Esophagus squamous epithelium (tissue), 5 donors: ENCODE results near the gene WDR88. TPM values are rescaled to one million over a fixed set of nuclear protein-coding genes. Genes with fewer than 3 reads are reported as not detected.
A peak's percentile ranks its signal among the peaks of the same experiment; 100 is the strongest.

Experiments
- DNase-seq: peaks from one replicate; lab custom pipeline; 2025; lab: John Stamatoyannopoulos, UW
- H3K27ac ChIP-seq, 4 donors: fragments of 200-600 bp; sonication (generic); one replicate each; pipeline ENCODE4 v1.5.1; 2016 to 2019; ENCODE audit warnings: mild to moderate bottlenecking in 1 of 4
- H3K27me3 ChIP-seq, 4 donors: fragments of 200-600 bp; sonication (generic); 1 replicate in 3 of 4; 2 replicates in 1 of 4; pipeline versions ENCODE4 v1.5.1 to v1.6.0; 2017 to 2021; ENCODE audit warnings: antibody characterized with exemption in 1 of 4
- H3K36me3 ChIP-seq, 3 donors: fragments of 200-600 bp; sonication (generic); one replicate each; pipeline ENCODE4 v1.5.1; 2016 to 2019
- H3K4me1 ChIP-seq, 3 donors: fragments of 200-600 bp; sonication (generic); one replicate each; pipeline ENCODE4 v1.5.1; 2017 to 2019
- H3K4me3 ChIP-seq, 4 donors: fragments of 200-600 bp; sonication (generic); 1 replicate in 3 of 4; 2 replicates in 1 of 4; pipeline ENCODE4 v1.5.1; 2016 to 2019; ENCODE audit warnings: mild to moderate bottlenecking in 2 of 4, moderate library complexity in 1 of 4
- H3K9me3 ChIP-seq, 3 donors: fragments of 200-600 bp; sonication (generic); one replicate each; pipeline ENCODE4 v1.5.1; 2016 to 2019
- CTCF ChIP-seq, 6 experiments: fragments of 450-650 bp in 4 of 6; fragments of 200-600 bp in 2 of 6; sonication (generic) in 2 of 6; IDR thresholded peaks; one replicate each; pipeline ENCODE4 v1.5.1; 2016 to 2019; ENCODE audit warnings: antibody characterized with exemption in 6 of 6, mild to moderate bottlenecking in 4 of 6, moderate library complexity in 4 of 6
- POLR2A ChIP-seq, 4 donors: fragments of 450-650 bp; IDR thresholded peaks; one replicate each; pipeline ENCODE4 v1.6.1; 2017; ENCODE audit warnings: antibody characterized with exemption in 4 of 4, mild to moderate bottlenecking in 4 of 4, moderate library complexity in 3 of 4
- WGBS, 2 donors: methylation state at CpG; one replicate each; pipeline ENCODE4 v1.1.5; 2018; 5-methylcytosine and 5-hydroxymethylcytosine counted together
- intact Hi-C: fragments of 100-400 bp; cut with DNase I; formaldehyde crosslinking; loops from one replicate; pipeline ENCODE4 v1.15.0; 2022
- total RNA-seq, 4 donors: library from RNA; depleted of rRNA; stranded (reverse); fragments of >200 nt; gene quantifications; one replicate each; pipeline ENCODE4 v1.1.0, GENCODE V29; 2016
- donor health status: DM: yes; HTN: yes; CAD: no.

WDR88 gene
- total RNA-seq, 4 donors from 2014 or later = not detected

- Histone ChIP-seq H3K27me3 (peaks cover 0 to 47% (median 0%) of the 10 kb centered on the region in 4 donors), H3K9me3 (no peaks in the 10 kb centered on the region), H3K4me3 (no peak overlapping the region), H3K4me1 (peaks cover 5 to 30% (median 9%) of the 10 kb centered on the region in 3 donors), H3K27ac (no peak overlapping the region), H3K36me3 (no peaks in the 10 kb centered on the region)
- WGBS, 2 donors = 60 to 85% methylated on average over 6 to 7 of the region's 7 CpGs
- intact Hi-C loops = no loop called here
- no peak for TF ChIP-seq CTCF (IDR thresholded peaks at IDR 0.05)
- no peak for TF ChIP-seq POLR2A (IDR thresholded peaks at IDR 0.05)
- no peak for DNase-seq
These were observed 60.1 kb downstream of the WDR88 start for GRCh38 chr19:33192010-33192409.

- peak overlapping the region in 3 of 4 donors; percentile 47 to 81 (median 70) for H3K4me3 ChIP-seq
These were observed 61.5 kb downstream of the WDR88 start for GRCh38 chr19:33193269-33193864.

GRCh38 chr19:33193865-33194362 lies 62.0 kb downstream of the WDR88 start, which contains the start of gene LRP3:
LRP3 (plus strand) TSS chr19:33194330; CDS start chr19:33194786, 456 bp downstream.
- intact Hi-C loops = no loop called here
- H3K27ac ChIP-seq = peak within 1 kb of the TSS; percentile 40 to 75 (median 62)
- peaks cover 0 to 47% (median 0%) of the 10 kb centered on the region in 4 donors for H3K27me3 ChIP-seq
- H3K36me3 ChIP-seq = peaks cover 0 to 5% (median 0%) of the 10 kb centered on the region in 3 donors
- peaks cover 5 to 23% (median 9%) of the 10 kb centered on the region in 3 donors for H3K4me1 ChIP-seq
- DNase-seq = no peak
- H3K4me3 ChIP-seq = peak within 1 kb of the TSS; percentile 47 to 81 (median 58)
- no peaks in the 10 kb centered on the region for H3K9me3 ChIP-seq
- WGBS, 2 donors = 21% methylated on average over 8 of the region's 50 CpGs; no CpG with 5 or more reads in 1 of the 2 donors
- TF ChIP-seq CTCF (IDR thresholded peaks at IDR 0.05) (no peak), POLR2A (IDR thresholded peaks at IDR 0.05) (no peak)

More at GRCh38 chr19:33193269-33193864, 61.5 kb downstream of the WDR88 start:
- H3K9me3 ChIP-seq = no peaks in the 10 kb centered on the region
- peaks cover 0 to 5% (median 0%) of the 10 kb centered on the region in 3 donors for H3K36me3 ChIP-seq
- DNase-seq = no peak
- peaks cover 5 to 23% (median 9%) of the 10 kb centered on the region in 3 donors for H3K4me1 ChIP-seq
- no peak for TF ChIP-seq POLR2A (IDR thresholded peaks at IDR 0.05)
- no peak for TF ChIP-seq CTCF (IDR thresholded peaks at IDR 0.05)
- intact Hi-C loops = no loop called here
- no peak overlapping the region for H3K27ac ChIP-seq
- peaks cover 0 to 47% (median 0%) of the 10 kb centered on the region in 4 donors for H3K27me3 ChIP-seq
- WGBS, 2 donors = 85 to 86% methylated on average over 7 of the region's 8 CpGs

GRCh38 chr19:33194532-33194885 lies 62.6 kb downstream of the WDR88 start:
- H3K27ac ChIP-seq = peak overlapping the region in 3 of 4 donors; percentile 58 to 75 (median 65)
- H3K27me3 ChIP-seq = peaks cover 0 to 47% (median 0%) of the 10 kb centered on the region in 4 donors
- peaks cover 0 to 5% (median 0%) of the 10 kb centered on the region in 3 donors for H3K36me3 ChIP-seq
- no peaks in the 10 kb centered on the region for H3K9me3 ChIP-seq
- intact Hi-C loops = no loop called here
- no peak for DNase-seq
- H3K4me3 ChIP-seq = peak overlapping the region; percentile 47 to 81 (median 58)
- no CpG with 5 or more reads among the region's 57 CpGs for WGBS, 2 donors
- TF ChIP-seq POLR2A (IDR thresholded peaks at IDR 0.05) (no peak), CTCF (IDR thresholded peaks at IDR 0.05) (no peak)
- peaks cover 5 to 23% (median 9%) of the 10 kb centered on the region in 3 donors for H3K4me1 ChIP-seq
